Stimulated activated CD4-positive, alpha-beta T cell treated with anti-CD3 and anti-CD28 coated beads, Interleukin-2, amount 100 ng/mL, for 4 hours (primary cell): ENCODE measurements around the gene SHB.
A peak's percentile ranks its signal among the peaks of the same experiment; 100 is the strongest.

Experiments
- DNase-seq: peaks from one replicate; pipeline ENCODE4 v3.0.0-alpha.2; 2020; ENCODE audit warnings: low read depth

The SHB gene, protein sequence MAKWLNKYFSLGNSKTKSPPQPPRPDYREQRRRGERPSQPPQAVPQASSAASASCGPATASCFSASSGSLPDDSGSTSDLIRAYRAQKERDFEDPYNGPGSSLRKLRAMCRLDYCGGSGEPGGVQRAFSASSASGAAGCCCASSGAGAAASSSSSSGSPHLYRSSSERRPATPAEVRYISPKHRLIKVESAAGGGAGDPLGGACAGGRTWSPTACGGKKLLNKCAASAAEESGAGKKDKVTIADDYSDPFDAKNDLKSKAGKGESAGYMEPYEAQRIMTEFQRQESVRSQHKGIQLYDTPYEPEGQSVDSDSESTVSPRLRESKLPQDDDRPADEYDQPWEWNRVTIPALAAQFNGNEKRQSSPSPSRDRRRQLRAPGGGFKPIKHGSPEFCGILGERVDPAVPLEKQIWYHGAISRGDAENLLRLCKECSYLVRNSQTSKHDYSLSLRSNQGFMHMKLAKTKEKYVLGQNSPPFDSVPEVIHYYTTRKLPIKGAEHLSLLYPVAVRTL

DNA sequence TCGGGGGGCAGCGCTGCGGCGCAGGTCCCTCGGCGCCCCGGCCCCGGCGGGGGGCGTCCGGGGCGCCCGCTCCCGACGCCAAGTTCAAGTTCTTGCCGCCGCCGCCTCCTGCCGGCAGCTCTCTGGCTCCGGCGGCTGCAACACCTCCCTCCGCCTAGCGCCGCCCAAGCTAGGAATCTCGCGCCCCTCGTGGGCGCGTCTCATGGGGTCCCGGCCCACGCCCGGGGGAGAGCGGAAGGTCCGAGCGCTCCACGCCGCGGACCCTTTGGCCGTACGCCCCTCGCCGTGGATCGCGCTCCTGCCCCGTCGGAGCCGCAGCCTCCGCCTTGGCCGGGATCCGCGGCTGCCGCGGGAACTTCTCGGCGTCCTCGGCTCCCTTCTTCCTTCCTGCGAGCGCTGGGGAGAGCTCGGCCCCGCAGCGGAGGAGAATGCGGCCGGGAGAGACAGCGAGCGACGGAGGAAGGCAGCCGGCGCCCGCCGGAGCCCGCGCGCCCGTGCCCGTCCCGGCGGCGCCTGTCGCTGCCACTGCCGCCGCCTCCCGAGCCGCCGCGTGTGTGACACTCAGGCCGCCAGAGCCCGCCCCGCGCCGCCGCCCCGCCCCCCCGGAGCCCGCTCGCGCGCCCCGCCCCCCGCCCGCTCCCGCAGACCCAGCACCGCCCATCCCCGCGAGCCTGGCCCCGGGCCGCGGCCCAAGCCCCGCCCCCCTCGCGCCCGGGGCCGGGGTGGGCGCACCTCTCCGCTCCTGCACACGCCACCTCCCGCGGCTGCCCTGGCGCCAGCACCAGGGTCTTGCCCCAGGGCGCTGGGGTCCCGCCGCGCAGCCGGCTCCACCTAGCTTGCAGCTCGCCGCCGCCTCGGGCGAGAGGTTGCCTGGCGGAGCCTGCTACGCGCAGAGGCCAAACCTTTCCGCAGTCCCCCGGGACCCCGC is at the start of gene SHB:
Gene SHB, minus strand, starts transcription at position 527 of the 928 bp plus-strand sequence. CDS start 582 bp downstream, outside the sequence.
- peak; percentile 78 for DNase-seq

- no peak for DNase-seq
These were observed 48.6 kb upstream of the SHB start for GRCh38 chr9:38117651-38118050.

- DNase-seq, result no peak
These were observed 45.9 kb upstream of the SHB start for GRCh38 chr9:38114905-38115304.

GRCh38 chr9:38112456-38112855 is 43.4 kb upstream of the SHB start:
- DNase-seq, result no peak

DNA sequence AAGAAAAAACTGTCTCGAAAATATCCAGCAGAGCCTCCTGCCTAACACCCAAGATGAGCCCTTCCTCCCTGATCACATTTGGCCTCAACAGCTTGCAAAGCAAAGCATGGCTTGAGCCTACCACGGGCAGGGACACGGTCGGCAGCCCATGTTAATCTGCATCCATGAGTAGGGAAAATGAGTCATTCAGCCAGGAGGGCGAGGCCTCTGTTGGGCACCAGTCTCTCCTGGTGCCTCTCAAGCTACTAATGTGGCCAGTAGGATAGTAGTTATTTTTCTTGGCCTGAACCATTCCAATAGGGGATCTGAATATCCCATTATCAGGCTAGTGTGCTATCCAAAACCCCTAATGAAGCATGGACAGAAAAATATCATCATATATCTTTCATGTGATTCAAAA is 43.0 kb upstream of the SHB start:
- DNase-seq, result no peak

DNA sequence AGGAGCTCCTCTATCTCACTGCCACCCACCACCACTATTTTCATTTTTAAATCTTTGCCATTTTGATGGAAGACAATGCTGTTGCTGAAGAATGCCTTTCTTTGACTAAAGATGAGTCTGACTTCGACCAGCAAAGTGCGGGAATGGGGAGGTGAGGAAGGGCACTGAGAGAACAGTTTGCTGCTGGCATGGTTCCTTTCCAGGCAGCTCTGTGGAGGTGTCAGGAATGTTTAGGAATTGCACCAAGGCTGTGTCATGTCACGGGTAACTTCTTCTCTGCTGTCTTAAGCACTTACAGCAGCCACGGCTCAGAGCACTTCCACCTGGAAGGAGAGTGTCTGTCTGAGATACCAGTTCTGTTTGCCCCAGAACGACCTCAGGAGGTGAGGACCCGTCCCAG is 41.4 kb upstream of the SHB start:
- DNase-seq, result no peak

- no peak for DNase-seq
These were observed 40.6 kb upstream of the SHB start for GRCh38 chr9:38109601-38110000.

DNA sequence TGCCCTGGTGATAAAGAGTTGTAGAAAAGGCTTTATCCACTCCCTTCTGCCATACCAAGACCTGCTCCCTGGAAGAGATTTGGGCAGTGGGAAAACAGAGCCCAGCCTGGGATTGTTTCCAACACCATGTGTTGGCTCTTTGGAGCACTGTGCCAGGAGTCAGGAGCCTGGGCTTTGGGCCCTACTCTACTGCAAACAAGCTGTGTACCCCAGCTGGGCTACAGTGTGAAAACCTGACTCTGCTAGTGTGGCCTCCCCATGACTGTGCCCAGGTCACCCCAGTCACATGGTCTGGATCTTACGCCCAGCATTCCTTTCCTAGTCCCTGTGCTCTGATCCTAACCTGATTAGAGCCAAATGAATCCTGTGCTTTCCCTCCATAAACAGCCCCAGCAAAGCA is 39.3 kb upstream of the SHB start:
- DNase-seq, result no peak

DNA sequence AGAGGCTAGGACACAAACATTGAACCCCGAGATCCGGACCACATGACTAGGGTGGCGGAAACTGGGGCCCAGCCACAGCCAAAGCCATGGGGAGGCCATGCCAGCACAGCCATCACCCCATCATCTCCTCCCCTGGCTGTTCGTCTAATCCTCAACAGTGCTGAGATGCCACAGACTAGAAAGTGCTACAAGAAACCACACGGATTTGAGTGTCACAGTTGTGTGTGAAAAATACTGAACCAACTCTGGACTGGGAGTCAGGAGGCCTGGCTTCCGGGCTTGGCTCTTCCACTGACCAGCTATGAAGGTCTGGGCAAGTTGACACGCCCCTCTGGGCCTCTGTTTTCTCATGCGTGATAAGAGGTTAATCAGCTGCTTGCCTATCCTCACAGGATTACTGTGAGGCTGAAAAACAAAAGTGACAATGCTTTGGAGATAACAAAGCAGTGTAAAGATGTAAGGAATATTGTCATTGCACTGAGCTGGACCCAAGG is 38.8 kb upstream of the SHB start:
- DNase-seq, result no peak

DNA sequence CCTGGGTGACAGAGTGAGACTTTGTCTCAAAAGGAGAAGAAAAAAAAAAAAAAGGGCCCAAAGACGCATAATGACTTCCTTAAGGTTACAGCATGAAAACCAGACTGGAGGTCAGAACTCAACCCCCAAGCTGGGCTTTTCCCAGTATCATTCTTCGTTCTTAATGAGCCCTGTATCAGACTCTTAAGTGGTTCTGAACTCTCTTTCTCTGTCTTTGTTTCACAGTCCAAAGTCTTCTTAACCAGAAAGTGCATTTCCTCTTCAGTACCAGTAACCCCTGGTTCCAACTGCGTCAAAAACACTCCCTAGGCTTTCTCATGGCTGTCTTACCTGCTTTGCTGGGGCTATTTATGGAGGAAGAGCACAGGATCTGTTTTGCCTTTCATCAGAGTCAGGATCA is 38.4 kb upstream of the SHB start:
- DNase-seq, result no peak

DNA sequence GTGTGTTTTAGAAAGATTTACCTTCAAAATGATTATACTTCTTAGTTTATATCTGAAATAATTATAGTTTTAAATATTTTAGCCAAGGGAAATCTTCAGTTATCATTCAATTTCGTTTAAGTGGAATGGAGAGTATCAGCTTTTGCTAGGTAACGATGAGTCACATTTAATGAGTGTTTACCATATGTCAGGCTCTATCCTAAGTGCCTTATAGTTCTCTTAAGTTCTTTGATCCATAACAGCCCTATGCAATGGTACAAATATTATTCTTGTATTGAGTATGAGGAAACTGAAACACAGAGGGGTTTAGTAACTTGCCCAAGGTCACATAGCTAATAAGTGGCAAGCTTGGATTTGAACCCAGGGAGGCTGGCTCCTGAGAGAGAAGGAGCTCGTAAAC is 37.5 kb upstream of the SHB start:
- no peak for DNase-seq

- DNase-seq, result no peak
These were observed 34.3 kb upstream of the SHB start for GRCh38 chr9:38103340-38103739.

DNA sequence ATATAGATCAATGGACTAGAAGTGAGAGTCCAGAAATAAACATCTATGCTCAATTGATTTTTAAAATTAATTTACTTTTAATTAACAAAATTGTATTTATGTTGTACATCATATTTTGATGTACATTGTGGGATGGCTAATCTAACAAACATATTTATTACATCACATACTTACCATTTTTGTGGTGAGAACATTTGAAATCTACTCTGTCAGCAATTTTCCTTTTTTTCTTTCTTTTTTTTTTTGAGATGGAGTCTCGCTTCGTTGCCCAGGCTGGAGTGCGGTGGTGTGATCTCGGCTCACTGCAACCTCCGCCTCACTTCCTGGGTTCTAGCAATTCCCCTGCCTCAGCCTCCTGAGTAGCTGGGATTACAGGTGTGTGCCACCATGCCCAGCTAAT is 32.4 kb upstream of the SHB start:
- no peak for DNase-seq

DNA sequence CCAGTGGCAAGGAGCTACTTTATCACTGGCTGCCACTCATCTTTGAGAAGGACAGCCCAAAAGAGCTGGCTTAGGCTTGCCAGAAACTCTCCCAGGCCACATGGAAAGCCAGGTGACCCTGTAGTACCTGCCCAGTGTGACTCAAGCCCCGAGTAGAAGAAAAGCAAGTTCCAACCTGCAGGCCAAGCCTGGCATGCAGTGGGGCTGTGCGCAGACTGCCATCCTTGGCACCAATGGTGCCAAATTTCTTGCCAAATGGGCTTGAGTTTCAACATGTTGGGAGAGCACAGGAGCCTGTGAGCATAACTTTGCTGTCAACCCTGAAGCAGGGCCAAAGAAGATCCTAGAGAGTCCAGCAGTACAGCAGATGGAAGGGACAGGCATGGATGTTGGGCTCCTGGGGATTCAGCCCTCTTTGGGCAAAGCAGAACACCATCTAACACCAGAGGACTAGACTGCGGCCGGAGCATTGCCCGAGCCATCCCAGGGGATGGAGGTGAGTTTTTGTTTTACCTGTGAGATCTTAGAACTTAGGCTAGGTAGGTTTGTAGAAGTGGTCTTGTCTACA is 27.3 kb upstream of the SHB start:
- no peak for DNase-seq

GRCh38 chr9:38094165-38094564 is 25.1 kb upstream of the SHB start:
- DNase-seq, result no peak

GRCh38 chr9:38092656-38093055 is 23.6 kb upstream of the SHB start:
- DNase-seq, result no peak

GRCh38 chr9:38092200-38092524 is 23.1 kb upstream of the SHB start:
- no peak for DNase-seq

- no peak for DNase-seq
These were observed 22.5 kb upstream of the SHB start for GRCh38 chr9:38091310-38092199.

GRCh38 chr9:38090170-38090569 is 21.1 kb upstream of the SHB start:
- DNase-seq, result no peak

GRCh38 chr9:38089387-38090165 is 20.5 kb upstream of the SHB start:
- DNase-seq, result no peak
